Ramos (cell line): Measurements from ENCODE around the gene HCFC1R1.

Experiments used
- in situ Hi-C: fragments of 300-500 bp; cut with MboI; formaldehyde crosslinking; loops from one replicate; pipeline ENCODE4 v1.14.3; 2022; ENCODE audit warnings: low sequenced_read_pairs; ENCODE audit not compliant: unreplicated experiment

Gene HCFC1R1

DNA sequence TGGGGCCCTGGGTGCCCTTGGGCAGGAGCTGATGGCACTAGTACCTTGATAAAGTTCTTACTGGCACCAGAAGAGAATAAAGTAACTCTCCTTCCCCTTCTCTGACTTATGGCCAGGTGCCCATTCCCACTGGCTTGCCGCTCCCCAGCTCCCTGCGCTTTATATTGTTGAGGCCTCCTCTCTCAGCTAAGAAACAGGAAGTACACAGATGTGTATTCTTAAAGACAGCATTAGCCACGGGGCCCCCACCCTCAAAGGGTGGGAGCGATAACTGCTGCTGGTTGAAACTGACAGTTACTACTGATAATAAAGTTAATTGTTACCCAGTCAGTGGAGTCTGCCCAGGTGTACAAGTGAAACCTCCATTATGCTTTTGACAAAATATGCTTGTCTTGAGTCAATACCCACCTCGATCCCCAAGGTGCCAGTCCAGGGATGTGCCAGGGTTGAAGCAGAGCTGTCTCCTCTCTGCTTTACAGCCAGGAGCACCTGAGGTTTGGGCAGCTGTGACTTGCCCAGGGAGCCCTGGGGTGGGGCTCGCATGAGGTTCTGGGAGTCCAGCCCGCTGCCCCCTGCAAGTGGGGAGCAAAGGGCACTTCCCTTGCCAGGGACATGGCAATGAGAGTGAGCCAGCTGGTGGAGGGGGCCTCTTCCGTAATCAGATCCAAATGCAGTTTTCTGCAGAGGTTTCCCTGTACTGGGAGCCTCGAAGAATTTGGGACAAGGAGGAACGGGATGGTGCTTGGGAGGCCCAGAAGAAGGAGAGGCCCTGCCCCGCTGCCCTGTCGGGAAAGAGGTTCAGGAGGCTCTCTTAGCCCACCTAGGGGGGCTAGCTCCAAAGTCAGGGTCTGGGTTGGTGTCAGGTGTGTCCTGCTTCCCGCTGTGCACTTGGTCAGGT, 16.4 kb downstream of the HCFC1R1 start:
- in situ Hi-C loops, result no loop called here

DNA sequence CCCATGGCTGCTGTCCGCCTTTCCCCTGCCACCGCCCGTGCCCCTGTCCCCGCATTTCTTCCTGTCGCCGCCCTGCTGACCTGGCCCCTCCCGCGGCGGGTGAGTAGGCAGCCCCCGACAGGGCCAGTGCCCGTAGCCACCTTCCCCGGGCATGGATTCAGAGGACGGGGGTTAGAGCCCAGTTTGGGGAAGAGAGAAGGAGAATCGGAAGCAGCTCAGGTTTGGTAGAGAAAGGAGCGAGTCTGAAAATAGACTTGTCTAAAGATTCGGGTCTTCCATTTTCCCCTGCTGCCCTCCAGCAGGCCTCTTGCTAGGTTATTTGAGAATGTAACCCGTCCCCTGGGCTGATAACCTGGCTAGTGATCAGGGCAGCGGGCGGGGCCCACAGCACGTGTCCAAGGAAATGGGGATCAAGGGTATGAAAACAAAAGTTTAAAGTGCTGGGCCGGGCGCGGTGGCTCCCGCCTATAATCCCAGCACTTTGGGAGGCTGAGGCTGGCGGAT, 18.9 kb downstream of the HCFC1R1 start:
- in situ Hi-C loops, result no loop called here

DNA sequence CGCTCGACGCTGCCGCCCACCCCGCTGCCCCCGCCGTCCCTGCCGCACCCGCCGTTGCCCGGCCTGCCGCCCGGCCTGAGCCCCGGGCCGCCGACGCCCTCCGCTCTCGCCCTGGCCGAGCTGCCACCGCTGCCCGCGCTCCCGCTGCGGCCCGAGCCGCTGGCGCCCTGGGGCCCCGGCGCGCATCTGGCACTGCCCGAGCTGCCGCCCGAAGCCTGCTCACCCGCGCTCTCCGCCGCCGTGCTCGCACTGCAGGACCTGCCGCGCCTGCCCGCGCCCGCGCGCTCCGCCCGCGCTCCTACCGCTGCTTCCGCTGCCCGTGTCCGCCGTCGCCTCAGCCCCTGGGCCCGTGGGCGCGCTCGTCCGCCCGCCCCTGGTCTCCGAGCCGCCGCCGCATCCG, 19.4 kb downstream of the HCFC1R1 start:
- in situ Hi-C loops, result no loop called here

DNA sequence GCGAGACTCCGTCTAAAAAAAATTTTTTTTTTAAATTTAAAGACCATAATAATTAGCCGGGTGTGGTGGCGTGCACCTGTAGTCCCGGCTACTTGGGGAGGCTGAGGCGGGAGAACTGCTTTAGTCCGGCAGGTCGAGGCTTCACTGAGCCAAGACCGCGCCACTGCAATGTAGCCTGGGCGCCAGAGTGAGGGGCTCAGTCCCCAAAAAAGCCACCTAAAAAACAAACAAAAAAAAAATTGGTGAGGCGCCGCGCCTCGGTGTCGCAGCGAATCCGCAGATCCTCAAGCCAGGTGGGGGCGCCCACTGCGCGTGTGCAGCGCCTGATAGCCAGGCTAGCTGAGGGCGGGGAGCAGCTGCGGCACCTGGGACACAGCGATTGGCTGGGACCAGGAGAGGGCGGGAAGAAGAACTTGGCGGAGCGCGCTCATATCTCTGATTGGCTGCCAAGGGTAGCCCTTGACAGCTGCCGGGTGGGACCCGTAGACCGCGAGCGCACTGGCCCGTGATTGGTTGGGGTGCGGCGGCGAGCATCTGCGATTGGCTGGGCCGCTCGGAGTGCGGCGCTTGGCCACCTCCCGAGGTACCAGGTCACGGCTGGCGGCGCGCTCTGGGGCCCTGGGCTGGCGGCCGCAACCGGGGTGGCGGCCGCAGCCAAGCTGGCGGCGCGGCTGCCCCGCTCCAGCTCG, 20.0 kb downstream of the HCFC1R1 start:
- in situ Hi-C loops, result no loop called here

DNA sequence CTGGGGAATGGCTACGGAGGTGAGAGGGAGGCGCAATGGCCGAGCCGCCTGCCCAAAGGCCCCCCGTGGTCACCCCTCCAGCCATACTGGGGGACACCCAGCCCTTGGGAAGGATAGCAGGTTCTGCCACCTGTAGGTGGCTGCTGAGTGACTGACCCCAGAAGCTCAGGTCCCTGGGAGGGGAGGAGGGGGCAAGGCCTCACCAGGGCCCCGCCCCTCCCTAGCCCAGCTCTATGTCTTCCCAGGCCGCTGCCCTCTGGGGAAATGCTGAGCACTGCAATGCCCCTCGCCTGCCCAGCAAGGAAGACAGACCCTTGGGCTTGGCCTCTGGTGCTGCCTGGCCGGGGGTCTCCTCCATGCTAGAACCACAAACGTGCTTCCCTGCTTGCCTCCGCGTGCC, 22.4 kb downstream of the HCFC1R1 start:
- in situ Hi-C loops, result no loop called here

DNA sequence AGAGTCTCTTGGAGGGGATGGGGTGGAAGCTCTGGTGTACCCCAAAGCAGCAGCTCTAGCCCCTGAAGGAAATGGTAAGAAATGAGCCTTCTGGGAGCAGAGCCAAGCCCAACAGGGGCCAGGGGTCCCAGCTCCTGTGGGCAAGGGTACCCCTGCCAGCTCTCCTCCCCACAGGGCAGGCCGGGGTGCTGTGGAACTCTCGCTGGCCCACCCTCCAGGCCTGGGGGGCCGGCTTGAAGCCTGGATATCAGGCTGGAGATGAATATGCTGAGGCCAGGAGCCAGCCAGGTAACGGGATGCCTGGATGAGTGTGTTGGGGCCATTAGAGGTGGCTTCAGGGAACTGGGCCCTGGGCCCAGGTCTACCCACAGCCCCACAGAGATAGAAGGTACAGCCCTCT, 23.2 kb downstream of the HCFC1R1 start:
- in situ Hi-C loops, result no loop called here

DNA sequence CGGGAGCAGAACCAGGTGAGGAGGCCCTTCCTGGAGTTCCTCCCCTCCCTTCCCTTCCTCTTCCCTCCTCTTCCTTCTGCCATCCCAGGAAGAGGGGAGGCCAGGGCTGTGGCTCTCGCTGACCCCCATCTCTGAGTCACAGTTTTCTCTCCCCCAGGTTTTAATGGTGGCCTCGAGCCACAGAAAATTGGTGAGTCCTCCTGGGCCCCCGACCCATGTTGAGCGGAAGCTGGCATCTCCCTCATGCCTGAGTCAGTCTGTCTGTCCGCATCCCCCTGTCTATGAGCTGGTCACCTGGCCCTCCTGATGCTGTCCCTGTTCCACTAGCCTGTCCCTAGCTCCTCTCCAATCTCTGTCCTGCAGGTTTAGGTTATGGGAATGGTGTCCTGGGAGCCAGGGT, 23.8 kb downstream of the HCFC1R1 start:
- in situ Hi-C loops, result no loop called here

DNA sequence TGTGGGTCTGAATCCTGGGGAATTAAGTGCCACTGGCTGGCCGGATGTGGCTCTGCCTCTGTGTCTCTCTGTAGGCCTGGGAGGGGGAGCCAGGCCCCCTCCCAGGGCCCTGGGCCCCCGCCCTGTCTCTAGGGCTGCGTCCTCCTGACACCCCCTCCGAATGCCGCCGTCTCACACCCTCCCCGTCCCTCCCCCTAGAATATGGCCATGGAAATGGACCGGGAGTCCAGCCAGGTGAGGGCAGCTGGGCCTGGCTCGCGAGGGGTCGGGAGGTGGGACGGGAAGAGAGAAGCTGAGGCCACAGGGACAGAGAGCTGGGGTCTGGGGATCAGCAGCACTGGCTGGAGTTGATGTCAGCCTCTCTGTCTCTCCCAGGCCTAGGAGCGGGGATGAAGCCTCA, 27.4 kb downstream of the HCFC1R1 start:
- in situ Hi-C loops, result no loop called here

DNA sequence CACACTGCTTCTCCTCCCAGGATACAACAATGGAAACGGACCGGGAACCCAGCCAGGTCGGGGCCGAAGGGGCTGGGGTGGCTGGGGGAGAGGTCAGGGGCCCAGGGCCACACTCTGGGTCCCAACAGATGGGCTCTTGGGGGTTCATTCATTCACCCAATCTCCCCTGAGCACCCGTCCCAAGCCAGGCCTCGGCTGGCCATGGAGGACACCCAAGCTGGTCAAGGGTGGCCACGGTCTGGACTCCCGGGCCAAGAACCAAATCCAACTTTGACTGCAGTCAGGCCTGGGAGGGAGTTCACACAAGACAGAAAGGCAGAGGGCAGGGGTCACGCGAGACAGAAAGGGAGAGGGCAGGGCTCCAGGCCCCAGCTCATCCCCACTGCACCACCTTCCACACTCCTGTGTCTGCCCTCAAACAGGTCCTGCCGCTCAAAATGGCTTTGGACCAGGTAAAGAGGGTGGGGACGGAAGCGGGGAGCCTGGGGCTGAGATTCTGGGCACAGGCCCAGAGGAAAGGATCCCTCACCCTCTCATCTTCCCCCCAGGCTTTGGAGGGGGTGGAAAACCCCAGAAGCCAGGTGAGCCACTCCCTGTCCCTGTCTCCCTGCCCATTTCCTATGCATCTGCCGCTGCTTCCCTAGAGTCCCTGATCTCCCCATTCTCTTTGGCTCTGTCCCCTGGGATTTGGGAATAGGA, 31.2 kb downstream of the HCFC1R1 start:
- in situ Hi-C loops, result no loop called here

DNA sequence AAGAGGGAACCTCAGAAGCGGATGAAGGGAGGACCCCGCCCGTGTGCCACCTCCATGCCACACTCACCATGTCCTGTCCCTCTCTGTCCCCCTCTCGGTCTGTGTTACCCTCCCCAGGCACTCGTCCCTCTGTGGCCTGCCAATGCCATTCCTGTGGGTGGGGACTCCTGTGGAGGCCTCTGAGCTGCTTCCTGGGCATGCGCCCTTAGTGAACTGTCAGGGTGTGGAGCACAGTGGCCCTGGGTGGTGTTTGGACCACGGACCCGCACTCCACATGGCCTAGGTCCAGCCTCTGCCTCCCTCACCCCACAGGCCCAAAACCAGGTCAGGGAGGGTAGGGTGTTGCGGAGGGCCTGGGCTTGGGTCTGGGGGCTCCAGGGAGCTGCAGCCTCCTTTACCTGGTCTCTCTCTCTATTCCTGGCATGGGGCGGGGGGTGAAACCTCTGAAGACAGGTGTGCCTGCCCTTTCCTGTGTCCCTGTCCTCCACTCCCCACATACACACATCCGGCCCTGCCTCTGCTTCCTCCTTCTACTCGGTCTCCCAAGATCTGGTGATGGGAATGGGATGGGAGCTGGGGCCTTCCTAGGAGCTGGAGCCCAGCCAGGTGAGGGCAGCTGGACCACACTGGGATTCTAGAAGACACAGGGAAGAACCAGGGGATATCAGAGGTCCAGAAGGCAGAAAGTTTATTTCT, 32.0 kb downstream of the HCFC1R1 start:
- in situ Hi-C loops, result no loop called here

DNA sequence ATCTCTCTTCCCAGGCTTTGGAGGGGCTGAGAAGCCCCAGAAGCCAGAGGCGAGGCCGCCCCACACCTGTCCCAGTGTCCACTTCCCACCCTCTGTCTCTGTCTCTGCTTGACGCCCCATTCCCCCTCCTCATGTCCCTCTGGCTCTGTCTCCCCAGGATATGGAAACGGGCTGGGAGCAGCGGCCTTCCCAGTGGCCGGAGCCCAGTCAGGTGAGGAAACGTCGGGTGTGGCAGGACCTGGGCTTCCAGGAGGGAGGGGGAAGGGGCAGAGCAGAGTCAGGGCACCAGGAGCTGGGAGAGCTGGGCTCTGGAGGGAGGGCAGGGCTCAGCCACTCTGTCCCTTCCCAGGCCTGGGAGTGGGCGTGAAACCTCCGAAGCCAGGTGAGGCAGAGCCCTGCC, 32.9 kb downstream of the HCFC1R1 start:
- in situ Hi-C loops, result no loop called here

DNA sequence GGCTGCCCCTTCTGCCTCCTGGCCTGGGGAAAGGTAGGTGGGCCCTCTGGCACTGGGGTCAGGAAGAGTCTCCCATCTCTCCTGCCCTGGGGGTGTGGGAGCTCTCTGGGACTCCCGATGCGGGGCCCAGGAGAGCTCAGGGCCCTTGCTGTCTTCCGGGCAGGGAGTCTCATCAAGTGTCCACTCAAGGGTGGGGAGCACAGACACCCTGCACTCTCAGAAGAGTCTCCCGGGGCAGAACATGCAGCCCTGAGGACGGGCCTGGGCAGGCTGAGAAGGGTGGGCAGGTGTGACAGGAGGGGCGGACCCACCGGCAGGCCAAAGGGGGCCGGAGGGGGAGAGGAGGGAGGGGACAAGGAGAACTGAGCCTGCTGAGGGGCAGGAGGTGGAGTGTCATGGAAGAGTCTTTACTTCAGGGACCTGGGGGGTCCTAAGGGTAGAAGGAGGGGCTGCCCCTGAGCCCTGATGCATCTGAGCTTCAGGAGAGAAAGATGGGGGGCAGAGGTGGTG, 35.1 kb downstream of the HCFC1R1 start:
- in situ Hi-C loops, result no loop called here

DNA sequence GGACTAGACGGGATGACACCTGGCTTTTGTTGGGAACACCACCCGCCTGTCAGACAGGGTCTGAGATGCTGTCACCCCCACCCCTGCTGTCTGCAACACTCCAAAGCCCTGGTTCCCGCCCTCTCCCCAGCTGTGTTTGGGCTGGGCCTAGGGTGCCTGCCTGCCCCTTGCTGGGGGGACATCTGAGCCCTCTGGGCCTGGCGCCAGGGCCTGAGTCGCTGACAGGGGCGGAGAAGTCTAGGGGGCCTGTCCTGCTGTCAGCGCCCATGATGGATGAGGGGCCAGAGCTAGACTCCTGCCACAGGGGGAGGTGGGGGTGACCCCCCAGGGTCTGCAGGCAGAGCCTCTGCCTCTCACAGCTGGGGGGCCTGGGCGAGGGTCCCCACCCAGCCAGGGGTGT, 35.9 kb downstream of the HCFC1R1 start:
- in situ Hi-C loops, result no loop called here

DNA sequence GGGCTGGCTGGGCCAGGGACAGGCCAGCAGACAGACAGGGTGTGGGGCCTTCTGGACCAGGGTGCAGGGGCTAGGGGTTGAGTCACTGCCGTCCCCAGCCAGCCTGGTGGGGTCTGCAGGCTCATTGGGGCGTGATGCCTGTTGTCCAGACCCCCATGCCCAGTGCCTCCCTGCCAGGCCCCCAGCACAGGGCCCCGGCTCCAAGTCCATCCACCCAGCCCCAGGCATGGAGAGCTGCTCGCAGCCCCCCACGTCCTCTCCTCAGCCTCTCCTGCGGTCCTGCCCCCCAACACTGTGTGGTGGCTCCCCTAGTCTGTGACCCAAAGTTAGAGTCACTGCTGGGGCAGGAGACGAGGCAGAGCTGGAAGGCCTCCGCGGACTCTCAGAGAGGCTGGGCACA, 36.5 kb downstream of the HCFC1R1 start:
- in situ Hi-C loops, result no loop called here

DNA sequence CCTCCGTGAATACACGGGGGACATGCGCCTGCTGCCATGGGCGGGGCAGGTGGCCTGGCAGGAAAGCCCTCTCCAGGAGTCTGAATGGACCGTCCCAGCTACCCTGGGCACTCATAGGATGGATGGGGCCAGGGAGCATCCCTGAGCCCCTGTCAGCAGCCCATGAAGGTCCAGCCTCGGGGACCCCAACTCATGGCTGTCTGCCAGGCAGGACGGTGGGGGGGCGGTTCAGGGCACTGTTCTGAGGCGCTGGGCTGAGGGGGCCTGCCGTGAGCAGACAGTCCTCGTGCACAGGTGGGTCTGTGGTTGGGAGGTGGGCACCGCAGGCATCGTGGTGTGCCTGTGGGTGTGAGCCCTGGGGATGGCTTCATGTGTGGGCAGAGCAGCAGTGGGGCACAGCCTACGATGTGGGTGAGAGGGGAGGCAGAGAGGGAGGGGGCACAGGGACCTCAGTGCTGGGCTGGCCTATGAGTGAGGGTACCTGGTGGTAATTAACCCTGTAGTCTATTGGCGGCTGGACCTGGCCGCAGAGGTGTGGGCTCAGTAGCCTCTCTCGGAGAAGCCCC, 37.0 kb downstream of the HCFC1R1 start:
- in situ Hi-C loops, result no loop called here

DNA sequence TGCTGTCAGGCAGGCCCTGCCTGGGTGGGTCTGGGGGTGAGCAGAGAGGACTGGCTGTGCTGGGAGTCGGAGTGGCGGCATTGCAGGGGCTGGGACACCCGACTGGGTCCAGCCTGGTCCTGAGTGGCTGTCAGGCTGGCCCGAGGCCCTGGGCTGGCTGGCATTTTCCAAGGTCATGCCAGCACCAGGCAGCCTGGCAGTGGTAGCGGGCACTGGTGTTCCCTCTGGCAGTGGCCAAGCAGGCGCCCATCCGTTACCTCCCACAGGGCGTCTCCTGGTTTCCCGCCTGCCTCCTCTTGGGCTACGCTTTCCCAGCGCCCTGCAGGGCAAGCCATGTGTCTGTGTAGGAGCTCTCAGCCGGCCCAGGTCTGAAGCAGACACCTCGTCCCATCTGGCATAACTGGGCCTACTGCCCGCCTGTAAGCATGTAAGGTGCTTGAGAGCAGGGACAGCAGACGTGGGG, 37.8 kb downstream of the HCFC1R1 start:
- in situ Hi-C loops, result no loop called here

DNA sequence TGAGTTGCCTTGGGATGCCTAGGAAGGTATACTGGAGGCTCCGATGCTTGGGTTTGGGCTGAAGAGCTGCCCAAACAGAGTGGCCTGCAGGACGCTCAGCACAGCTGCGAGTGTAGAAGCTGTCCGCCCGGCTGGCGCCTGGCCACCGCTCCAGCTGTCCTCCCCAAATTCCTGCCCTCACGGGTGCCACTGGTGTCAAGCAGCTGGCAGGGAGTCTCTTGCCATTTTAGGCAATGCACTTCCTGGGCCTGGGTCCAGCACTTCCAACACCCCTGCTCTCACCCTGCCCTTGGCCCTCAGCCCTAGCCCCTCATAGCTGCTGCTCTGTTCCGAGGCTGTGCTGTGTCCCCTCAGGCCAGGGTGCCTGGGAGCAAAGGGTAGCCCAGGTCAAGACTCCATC, 38.3 kb downstream of the HCFC1R1 start:
- in situ Hi-C loops, result no loop called here

DNA sequence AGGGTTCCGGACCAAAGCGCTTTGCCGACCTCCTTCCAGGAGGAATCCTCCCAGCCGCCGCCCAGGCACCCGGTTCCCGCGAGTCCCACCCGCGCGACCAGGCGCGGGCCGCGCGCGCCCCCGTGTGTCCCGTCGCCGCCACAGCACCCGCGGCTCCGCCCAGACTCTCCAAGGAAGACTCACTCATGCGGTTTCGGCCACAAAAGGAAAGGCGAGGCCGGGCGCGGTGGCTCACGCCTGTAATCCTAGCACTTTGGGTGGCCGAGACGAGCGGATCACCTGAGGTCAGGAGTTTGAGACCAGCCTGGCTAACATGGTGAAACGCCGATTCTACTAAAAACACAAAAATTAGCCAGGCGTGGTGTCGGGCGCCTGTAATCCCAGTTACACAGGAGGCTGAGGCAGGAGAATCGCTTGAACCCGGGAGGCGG, 40.0 kb downstream of the HCFC1R1 start:
- in situ Hi-C loops, result no loop called here

DNA sequence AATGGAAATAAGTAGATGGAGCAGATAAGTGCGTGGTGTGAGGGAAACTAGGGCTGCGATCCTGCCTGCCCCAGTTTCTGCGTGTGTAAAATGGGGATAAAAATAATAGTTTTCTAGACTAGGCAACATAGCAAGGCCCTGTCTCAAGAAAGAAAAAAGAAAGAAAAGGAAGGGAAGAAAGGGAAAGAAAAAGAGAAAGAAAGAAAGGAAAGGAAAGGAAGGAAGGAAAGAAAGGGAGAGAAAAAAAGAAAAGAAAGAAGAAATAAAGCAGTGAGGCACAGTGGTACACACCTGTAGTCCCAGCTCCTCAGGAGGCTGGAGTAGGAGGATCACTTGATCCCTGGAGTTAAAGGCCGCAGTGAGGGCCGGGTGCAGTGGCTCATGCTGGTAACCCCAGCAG, 41.3 kb downstream of the HCFC1R1 start:
- in situ Hi-C loops, result no loop called here

DNA sequence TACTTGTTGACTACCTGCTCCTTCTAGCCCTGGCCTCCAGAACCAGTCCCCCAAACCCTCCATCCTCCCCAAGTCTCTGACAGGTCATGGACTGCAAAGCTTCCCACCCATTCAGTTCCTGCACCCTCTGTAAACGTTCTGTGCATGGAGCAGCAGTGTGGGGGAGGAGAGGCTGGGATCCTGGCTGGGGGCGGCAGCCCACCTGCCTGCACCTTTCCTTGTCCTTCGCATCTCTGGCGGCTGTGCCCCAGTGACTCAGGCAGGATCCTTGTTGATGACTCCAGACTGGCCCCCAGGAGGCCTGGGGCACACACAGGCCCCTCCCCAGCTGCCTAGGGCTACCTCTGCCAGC, 41.9 kb downstream of the HCFC1R1 start:
- in situ Hi-C loops, result no loop called here
